ENCODE data around the gene DEFB115.

The DEFB115 gene

GRCh38 chr20:31256959-31257358 is 505 bp upstream of the DEFB115 start:
- Histone ChIP-seq H3K9me3 (ENCODE audit: insufficient read depth, low read length, severe bottlenecking) (no peaks in the 10 kb centered on the region), H3K4me1 (ENCODE audit: insufficient read depth, low read length) (no peaks in the 10 kb centered on the region), H3K4me2 (ENCODE audit: insufficient read depth, low read length) (no peak overlapping the region), H4K20me1 (ENCODE audit: insufficient read depth, low read length) (no peaks in the 10 kb centered on the region), H3K4me3 (ENCODE audit: low read depth in 1 of 2, low read length in 2 of 2) (no peak overlapping the region), H3K27me3 (ENCODE audit: insufficient read depth, low read length, poor library complexity) (no peaks in the 10 kb centered on the region), H2AFZ (ENCODE audit: low read depth, low read length) (no peak overlapping the region), H3K36me3 (ENCODE audit: insufficient read depth, low read length) (no peaks in the 10 kb centered on the region), H3K9ac (ENCODE audit: low read depth, low read length) (no peak overlapping the region), H3K79me2 (ENCODE audit: insufficient read depth, low read length) (no peaks in the 10 kb centered on the region), H3K27ac (ENCODE audit: low read length) (no peak overlapping the region)
- DNase-seq (no peak), ATAC-seq (ENCODE audit: insufficient read depth, low read depth) (no peak)
- TF ChIP-seq CTCF (IDR thresholded peaks at IDR 0.05; ENCODE audit: borderline replicate concordance, extremely low read depth, low read length, poor library complexity, severe bottlenecking) = no peak
- TF ChIP-seq EZH2 (IDR thresholded peaks at IDR 0.05; ENCODE audit: borderline replicate concordance, low read depth, low read length, severe bottlenecking) = no peak

GRCh38 chr20:31260326-31260932 is 3.0 kb downstream of the DEFB115 start:
- no peaks in the 10 kb centered on the region for H3K4me1 ChIP-seq (ENCODE audit: insufficient read depth, low read length)

GRCh38 chr20:31274441-31274840 is 17.0 kb downstream of the DEFB115 start:
- Histone ChIP-seq H3K79me2 (ENCODE audit: insufficient read depth, low read length) (no peaks in the 10 kb centered on the region), H3K27me3 (ENCODE audit: insufficient read depth, low read length, poor library complexity) (no peaks in the 10 kb centered on the region), H2AFZ (ENCODE audit: low read depth, low read length) (no peak overlapping the region), H3K36me3 (ENCODE audit: insufficient read depth, low read length) (no peaks in the 10 kb centered on the region), H3K4me1 (ENCODE audit: insufficient read depth, low read length) (no peaks in the 10 kb centered on the region), H4K20me1 (ENCODE audit: insufficient read depth, low read length) (no peaks in the 10 kb centered on the region), H3K9ac (ENCODE audit: low read depth, low read length) (no peak overlapping the region), H3K9me3 (ENCODE audit: insufficient read depth, low read length, severe bottlenecking) (peaks cover 31% of the 10 kb centered on the region), H3K4me3 (ENCODE audit: low read depth in 1 of 2, low read length in 2 of 2) (no peak overlapping the region), H3K27ac (ENCODE audit: low read length) (no peak overlapping the region), H3K4me2 (ENCODE audit: insufficient read depth, low read length) (no peak overlapping the region)
- TF ChIP-seq CTCF (IDR thresholded peaks at IDR 0.05; ENCODE audit: borderline replicate concordance, extremely low read depth, low read length, poor library complexity, severe bottlenecking) = no peak
- no peak for TF ChIP-seq EZH2 (IDR thresholded peaks at IDR 0.05; ENCODE audit: borderline replicate concordance, low read depth, low read length, severe bottlenecking)
- DNase-seq (no peak), ATAC-seq (ENCODE audit: insufficient read depth, low read depth) (no peak)

More at GRCh38 chr20:31260326-31260932, 3.0 kb downstream of the DEFB115 start:
- Histone ChIP-seq H3K4me2 (ENCODE audit: insufficient read depth, low read length) (no peak overlapping the region), H4K20me1 (ENCODE audit: insufficient read depth, low read length) (no peaks in the 10 kb centered on the region), H3K4me3 (ENCODE audit: low read depth in 1 of 2, low read length in 2 of 2) (no peak overlapping the region), H3K9ac (ENCODE audit: low read depth, low read length) (no peak overlapping the region), H2AFZ (ENCODE audit: low read depth, low read length) (no peak overlapping the region), H3K9me3 (ENCODE audit: insufficient read depth, low read length, severe bottlenecking) (no peaks in the 10 kb centered on the region), H3K27ac (ENCODE audit: low read length) (no peak overlapping the region), H3K36me3 (ENCODE audit: insufficient read depth, low read length) (no peaks in the 10 kb centered on the region), H3K79me2 (ENCODE audit: insufficient read depth, low read length) (no peaks in the 10 kb centered on the region), H3K27me3 (ENCODE audit: insufficient read depth, low read length, poor library complexity) (no peaks in the 10 kb centered on the region)
- no peak for TF ChIP-seq EZH2 (IDR thresholded peaks at IDR 0.05; ENCODE audit: borderline replicate concordance, low read depth, low read length, severe bottlenecking)
- TF ChIP-seq CTCF (IDR thresholded peaks at IDR 0.05; ENCODE audit: borderline replicate concordance, extremely low read depth, low read length, poor library complexity, severe bottlenecking) = peak; percentile 90
- DNase-seq (peak; percentile 47), ATAC-seq (ENCODE audit: insufficient read depth, low read depth) (peak; percentile 76)

Data from DND-41 (cell line).